Measurements from ENCODE around the gene TXNDC8. TPM values are rescaled to one million over a fixed set of nuclear protein-coding genes. Genes with fewer than 3 reads are reported as not detected.

Gene TXNDC8
- total RNA-seq, 1 experiment from 2014 or later: not detected

DNA sequence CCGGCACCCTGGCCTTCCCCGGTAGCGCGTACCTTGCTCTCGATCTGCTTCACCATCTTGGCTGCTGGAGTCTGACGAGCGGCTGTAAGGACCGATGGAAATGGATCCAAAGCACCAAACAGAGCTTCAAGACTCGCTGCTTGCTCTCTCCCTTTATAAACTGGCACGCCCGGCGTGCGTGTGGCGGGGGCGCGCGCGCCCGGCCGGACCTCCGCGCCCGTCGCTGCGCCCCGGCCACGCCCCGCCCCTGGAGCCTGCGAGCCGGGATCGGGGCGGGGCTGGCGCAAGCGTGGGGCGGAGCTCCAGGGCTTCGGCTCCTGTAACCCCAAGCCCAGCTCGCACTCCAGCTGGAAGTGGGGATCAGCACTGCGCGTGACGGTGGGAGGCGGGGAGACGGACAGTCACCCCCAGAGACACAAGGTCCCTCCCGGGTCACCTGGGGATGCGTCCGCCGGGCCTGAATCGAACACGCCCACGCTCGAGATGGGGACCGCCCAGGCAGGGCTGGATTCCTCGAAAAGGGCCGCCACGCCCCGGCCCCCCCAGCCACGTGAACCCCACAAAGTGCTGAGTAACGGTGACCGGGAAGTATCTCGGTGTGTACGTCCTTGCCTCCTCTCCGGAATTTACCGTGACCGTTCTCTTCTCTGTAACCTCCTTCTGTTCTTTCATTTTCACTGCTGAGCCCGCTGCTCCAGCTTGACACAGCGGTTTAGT is 81.1 kb downstream of the TXNDC8 start, which contains the start of gene TXN:
Gene TXN, minus strand, starts transcription at position 128 of the 717 bp plus-strand sequence. Its CDS starts 72 bp downstream, at position 56.
- peak; percentile 77 for DNase-seq
- CTCF ChIA-PET: no interaction called here
- H3K9ac ChIP-seq (ENCODE audit: low read length): peak within 1 kb of the TSS; percentile 92
- no TSS peak for BruUV-seq (replicated peaks)
- H3K79me2 ChIP-seq (ENCODE audit: low read length): peaks cover 61% of the 10 kb centered on the region
- peaks cover 36% of the 10 kb centered on the region for H4K20me1 ChIP-seq (ENCODE audit: low read length)
- peak within 1 kb of the TSS; percentile 88 for H3K4me3 ChIP-seq (ENCODE audit: low read length)
- no peaks in the 10 kb centered on the region for H3K36me3 ChIP-seq (ENCODE audit: low read depth, low read length)
- H3K27me3 ChIP-seq (ENCODE audit: low read length): no peaks in the 10 kb centered on the region
- peak; percentile 73 for ATAC-seq
- POLR2A ChIA-PET (ENCODE audit: unreplicated experiment): interaction anchor here (0.7 kb wide), 1 partner anchor 1427 kb away, joined by 6 read pairs; no protein-coding TSS in a partner anchor
- H3K9me3 ChIP-seq (ENCODE audit: low read length): no peaks in the 10 kb centered on the region
- no peak for TF ChIP-seq EZH2phosphoT487 (IDR thresholded peaks at IDR 0.05; ENCODE audit: borderline replicate concordance, low read length)
- TF ChIP-seq, protein P1, sequence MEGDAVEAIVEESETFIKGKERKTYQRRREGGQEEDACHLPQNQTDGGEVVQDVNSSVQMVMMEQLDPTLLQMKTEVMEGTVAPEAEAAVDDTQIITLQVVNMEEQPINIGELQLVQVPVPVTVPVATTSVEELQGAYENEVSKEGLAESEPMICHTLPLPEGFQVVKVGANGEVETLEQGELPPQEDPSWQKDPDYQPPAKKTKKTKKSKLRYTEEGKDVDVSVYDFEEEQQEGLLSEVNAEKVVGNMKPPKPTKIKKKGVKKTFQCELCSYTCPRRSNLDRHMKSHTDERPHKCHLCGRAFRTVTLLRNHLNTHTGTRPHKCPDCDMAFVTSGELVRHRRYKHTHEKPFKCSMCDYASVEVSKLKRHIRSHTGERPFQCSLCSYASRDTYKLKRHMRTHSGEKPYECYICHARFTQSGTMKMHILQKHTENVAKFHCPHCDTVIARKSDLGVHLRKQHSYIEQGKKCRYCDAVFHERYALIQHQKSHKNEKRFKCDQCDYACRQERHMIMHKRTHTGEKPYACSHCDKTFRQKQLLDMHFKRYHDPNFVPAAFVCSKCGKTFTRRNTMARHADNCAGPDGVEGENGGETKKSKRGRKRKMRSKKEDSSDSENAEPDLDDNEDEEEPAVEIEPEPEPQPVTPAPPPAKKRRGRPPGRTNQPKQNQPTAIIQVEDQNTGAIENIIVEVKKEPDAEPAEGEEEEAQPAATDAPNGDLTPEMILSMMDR (conservative IDR thresholded peaks at IDR 0.05; ENCODE audit: low read depth, low read length): no peak
- no peak for TF ChIP-seq EZH2 (IDR thresholded peaks at IDR 0.05; ENCODE audit: low read length, unreplicated experiment)
- intact Hi-C loops (cut with micrococcal nuclease): no loop called here
- peak within 1 kb of the TSS; percentile 94 for H3K4me2 ChIP-seq (ENCODE audit: low read length)
- H3K9me2 ChIP-seq (replicated peaks; ENCODE audit: low read length): no peaks in the 10 kb centered on the region
- H3K27ac ChIP-seq (ENCODE audit: low read length): peak within 1 kb of the TSS; percentile 86
- H3K4me1 ChIP-seq (ENCODE audit: insufficient read depth, low read length): peaks cover 34% of the 10 kb centered on the region
- H2AFZ ChIP-seq (ENCODE audit: low read length): peak within 1 kb of the TSS; percentile 93
- H3F3A ChIP-seq (ENCODE audit: low read length, unreplicated experiment): no peaks in the 10 kb centered on the region

DNA sequence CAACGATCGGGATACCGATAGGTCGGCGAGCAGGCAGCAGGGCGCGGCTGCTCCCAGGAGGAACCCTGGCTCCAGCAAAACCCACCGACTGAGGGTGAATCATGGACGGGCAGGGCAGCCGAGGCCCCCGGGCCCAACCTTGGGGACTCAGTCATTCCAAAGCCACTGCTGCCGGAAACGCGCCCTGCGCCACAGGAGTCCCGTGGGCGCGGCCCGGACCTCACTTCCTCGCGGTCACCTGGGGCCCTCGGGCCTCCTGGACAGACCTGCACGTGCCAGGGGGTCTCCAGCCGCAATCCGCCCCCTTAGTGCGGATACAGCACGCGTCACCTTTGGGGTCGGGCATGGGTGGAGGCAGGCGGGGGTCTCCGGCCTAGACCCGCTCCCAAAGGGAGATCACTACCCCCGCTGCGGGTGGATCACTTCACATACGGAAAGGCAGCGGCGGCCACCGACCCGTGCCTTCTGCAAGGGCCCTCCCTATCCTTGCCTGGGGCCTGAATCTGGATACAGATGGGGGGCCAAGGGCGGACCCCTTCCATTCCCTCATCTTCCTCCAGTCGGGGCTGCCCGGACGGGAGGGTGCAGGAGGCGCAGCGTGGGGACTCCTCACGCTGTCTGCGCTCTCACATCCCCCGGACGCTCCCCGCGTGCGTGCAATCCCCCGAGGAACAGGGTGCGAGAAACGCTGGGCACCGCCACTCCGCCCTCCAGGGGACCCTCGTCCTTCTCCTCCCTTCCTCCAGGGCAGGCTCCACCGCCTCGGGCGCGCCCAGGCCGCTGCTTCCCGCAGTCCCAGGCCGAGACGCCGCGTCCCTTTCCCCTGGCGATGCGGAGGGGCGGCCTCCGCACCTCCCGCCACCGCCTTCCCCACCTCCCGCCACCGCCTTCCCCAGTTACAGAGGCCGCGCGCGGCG is 81.9 kb downstream of the TXNDC8 start:
- H3K4me2 ChIP-seq (ENCODE audit: low read length): peak overlapping the region; percentile 94
- H3F3A ChIP-seq (ENCODE audit: low read length, unreplicated experiment): no peaks in the 10 kb centered on the region
- H4K20me1 ChIP-seq (ENCODE audit: low read length): peaks cover 42% of the 10 kb centered on the region
- no TSS peak for BruUV-seq (replicated peaks)
- H3K4me1 ChIP-seq (ENCODE audit: insufficient read depth, low read length): peaks cover 34% of the 10 kb centered on the region
- ChIA-PET CTCF (no interaction called here), POLR2A (ENCODE audit: unreplicated experiment) (no interaction called here)
- peak overlapping the region; percentile 92 for H3K9ac ChIP-seq (ENCODE audit: low read length)
- H3K79me2 ChIP-seq (ENCODE audit: low read length): peaks cover 69% of the 10 kb centered on the region
- TF ChIP-seq, protein P1 (conservative IDR thresholded peaks at IDR 0.05; ENCODE audit: low read depth, low read length): no peak
- TF ChIP-seq EZH2phosphoT487 (IDR thresholded peaks at IDR 0.05; ENCODE audit: borderline replicate concordance, low read length): no peak
- no peak for TF ChIP-seq EZH2 (IDR thresholded peaks at IDR 0.05; ENCODE audit: low read length, unreplicated experiment)
- no peaks in the 10 kb centered on the region for H3K9me2 ChIP-seq (replicated peaks; ENCODE audit: low read length)
- H3K9me3 ChIP-seq (ENCODE audit: low read length): no peaks in the 10 kb centered on the region
- H2AFZ ChIP-seq (ENCODE audit: low read length): peak overlapping the region; percentile 66
- H3K27me3 ChIP-seq (ENCODE audit: low read length): no peaks in the 10 kb centered on the region
- intact Hi-C loops (cut with micrococcal nuclease): no loop called here
- peaks cover 4% of the 10 kb centered on the region; the same call in 1 of the 2 replicates for H3K36me3 ChIP-seq (ENCODE audit: low read depth, low read length)
- H3K27ac ChIP-seq (ENCODE audit: low read length): peak overlapping the region; percentile 53
- peak overlapping the region; percentile 88 for H3K4me3 ChIP-seq (ENCODE audit: low read length)
- DNase-seq (peak; percentile 64), ATAC-seq (peak; percentile 48)

Measured in PC-3 (cell line).